GM21723 (cell line): Measurements from ENCODE around the gene TMEM256.

Source experiments
- ATAC-seq: cut with Tn5 transposase; IDR thresholded peaks from one replicate; pipeline ENCODE4 v1.9.1; 2021; ENCODE audit warnings: mild to moderate bottlenecking, moderate library complexity; ENCODE audit not compliant: unreplicated experiment

Gene TMEM256

DNA sequence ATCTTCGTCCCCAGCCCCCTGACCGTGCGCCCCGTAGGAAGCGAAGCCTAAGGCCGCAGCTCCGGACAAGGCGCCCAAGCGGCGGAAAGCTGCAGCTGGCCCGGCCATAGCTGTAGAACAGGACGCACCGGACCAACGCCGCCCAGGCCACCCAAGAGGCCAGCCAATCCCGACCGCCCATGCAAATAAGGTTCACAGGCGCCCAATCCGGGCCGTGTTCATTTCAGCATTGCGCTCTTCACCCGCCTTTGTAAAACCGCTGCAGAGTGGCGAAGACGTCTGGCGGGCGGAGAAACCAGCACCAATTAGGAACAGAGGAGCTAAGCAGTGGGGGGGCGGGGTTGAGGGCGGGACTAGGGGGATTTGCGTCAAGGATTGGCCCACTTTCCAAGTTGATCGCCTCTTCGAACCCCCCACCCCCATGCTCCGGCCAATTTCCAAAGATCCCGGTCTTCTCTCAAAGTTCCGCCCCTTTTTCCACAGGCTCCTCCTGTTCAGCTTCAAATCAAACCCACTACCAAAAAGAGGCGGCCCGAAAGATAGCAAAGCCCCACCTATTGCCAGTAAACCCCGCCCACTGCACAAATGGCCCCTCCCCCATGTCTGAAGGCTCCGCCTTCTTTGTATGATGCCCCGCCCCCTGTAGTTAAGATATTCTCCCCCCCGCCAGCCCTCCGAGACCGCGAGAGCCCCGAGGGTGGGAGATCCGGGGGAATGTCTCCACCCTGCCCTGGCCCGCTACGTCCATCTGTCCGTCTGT is at the start of gene TMEM256:
TSS of gene TMEM256 (minus strand) at position 121 of the 760 bp plus-strand sequence. CDS start at position 108, 13 bp downstream.
- ATAC-seq: peak; percentile 91

DNA sequence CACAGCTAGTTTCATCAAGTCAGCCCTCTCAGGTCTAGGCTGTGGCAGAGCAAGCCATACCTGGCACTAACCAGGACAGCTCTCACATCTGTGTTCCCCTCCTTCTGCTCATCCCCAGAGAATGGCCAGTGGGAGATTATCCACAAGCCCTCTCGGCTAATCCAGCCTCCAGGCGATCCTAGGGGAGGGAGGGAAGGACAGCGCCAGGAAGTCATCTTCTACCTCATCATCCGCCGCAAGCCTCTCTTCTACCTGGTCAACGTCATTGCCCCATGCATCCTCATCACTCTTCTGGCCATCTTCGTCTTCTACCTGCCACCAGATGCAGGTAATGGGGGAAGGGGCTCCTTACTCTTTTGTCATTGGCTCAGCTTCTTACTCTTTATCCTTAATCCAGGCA is 44.6 kb upstream of the TMEM256 start:
- ATAC-seq: no peak

DNA sequence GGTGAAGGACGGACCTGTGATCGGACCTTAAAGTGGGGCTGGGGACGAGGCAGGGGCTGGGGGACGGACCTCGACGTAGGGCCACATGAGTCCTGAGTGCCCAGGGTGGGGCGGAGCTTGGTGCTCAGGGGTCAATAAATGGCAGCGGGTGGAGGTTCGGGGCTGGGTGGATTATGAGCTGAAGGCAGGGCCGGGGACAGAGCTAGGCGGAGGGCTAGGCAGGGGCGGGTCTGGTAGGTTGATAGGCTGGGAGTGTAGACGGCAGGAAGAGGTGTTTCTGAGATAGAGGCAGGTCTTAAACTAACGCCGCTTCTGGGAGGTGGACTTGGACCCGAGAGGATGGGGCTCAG is 41.7 kb upstream of the TMEM256 start:
- ATAC-seq: no peak

DNA sequence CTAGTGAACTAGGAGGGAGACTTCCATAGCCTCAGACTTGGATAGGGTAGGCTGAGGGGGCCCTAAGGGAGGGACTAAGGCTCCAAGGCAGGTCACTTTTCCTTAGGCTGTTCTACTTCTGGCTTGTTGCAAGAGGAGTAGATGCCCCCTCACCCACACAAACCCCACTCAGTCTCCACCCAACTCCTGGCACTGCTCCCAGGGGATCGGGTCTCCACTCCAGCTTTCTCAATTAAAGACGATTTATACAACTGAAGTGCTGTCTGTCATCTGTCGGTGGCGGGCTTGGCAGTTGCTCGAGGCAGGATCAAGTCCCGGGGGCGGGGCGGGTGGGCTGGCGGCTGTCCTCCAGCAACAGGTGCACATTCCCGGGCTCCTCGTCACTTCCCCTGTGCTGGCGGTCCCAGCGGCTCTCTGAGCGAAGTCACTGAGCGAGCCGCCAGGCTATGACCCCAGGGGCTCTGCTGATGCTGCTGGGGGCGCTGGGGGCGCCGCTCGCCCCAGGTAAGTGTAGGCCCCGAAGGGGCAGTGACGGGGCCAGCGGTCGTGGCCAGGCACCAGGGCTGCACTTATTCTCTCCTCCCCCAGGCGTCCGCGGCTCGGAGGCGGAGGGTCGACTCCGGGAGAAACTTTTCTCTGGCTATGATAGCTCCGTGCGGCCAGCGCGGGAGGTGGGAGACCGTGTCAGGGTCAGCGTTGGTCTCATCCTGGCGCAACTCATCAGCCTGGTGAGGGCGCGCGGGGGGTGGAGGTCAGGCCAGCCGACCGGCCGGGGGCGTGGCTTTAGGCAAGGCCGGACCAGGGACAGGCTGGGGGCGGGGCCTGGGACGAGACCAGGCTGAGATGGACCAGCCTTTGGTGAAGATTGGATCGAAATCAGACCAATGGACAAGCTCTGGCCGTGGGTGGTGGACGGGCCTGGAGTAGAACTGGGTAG is 41.1 kb upstream of the TMEM256 start, which contains the start of gene CHRNB1:
TSS of gene CHRNB1 (plus strand) at position 380 of the 937 bp plus-strand sequence. CDS start at position 447, 67 bp downstream.
- no peak for ATAC-seq

DNA sequence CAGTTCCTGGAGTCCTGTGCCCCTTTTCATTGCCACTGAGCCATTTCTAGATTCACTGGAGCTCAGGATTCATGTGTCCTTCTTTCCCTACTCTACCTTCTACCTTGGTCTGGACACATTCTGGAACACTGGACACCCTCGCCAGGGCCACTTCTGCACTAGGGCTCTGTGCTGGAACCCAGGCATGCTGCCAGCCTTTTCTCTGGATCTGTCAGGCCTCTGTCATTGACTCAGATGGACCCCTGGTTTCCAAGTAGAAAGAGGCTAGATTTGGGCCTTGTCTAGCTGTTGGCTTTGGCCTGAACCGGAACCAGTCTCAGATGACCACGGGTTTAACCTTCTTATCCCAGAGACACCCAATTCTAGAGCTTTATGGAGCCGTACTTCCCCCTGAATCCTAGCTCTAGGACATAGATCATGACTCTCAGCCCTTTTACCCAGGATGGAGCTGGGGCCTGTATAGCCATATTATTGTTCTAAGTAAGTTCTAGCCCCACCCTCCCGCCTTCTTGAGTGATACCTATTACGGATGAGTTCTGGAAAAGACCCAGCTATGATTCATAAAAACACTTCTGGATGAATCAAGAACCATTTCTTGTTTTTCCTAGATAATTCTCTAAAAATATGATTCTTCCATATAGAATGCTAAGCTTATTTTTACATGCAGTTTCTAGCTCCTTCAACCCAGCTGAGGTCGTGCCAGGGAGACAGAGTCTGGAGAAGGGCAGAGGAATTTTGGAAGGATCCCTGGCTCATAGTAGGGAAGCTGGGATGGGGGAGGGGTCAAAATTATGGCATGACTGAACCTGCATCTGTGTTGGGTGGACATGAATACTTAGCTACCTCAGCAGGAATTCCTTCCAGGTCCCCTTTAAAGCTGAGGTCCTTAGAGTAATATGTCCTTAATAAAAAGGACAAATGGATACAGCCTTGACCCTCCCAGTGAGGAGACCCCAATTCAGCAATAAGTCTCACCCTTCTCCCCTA is 39.9 kb upstream of the TMEM256 start:
- no peak for ATAC-seq

DNA sequence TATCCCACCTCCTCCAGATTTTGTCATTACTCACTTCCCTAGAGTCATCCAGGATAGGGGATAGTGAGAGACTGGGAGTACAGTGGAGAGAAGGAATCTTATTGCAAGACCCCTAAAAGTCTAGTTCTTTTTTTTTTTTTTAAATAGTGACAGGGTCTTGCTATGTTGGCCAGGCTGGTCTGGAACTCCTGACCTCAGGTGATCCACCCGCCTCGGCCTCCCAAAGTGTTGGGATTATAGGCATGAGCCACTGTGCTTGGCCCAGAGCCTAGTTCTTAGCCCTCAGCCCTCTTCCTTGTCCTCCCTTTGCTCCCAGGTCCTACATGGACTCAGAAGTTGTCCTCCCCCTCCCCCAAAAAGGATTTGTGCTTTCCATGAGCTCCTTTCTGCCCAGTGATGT is 38.2 kb upstream of the TMEM256 start:
- ATAC-seq: no peak

DNA sequence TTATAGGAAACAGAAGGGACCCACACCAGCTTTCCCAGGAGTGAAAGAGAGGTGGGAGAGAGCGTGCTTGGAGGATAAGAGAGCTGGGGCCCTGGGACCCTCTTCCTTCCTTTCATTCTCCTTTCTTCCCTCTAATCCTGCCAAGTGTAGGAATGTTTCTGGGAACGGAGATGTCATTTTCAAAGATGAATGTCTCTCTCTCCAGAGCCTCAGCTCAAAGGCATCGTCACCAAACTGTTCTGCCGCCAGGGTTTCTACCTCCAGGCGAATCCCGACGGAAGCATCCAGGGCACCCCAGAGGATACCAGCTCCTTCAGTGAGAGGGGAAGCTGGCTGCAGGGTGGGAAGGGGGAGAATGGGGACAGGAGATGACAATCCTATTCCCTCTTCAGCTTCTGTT is 37.4 kb upstream of the TMEM256 start:
- ATAC-seq: no peak

DNA sequence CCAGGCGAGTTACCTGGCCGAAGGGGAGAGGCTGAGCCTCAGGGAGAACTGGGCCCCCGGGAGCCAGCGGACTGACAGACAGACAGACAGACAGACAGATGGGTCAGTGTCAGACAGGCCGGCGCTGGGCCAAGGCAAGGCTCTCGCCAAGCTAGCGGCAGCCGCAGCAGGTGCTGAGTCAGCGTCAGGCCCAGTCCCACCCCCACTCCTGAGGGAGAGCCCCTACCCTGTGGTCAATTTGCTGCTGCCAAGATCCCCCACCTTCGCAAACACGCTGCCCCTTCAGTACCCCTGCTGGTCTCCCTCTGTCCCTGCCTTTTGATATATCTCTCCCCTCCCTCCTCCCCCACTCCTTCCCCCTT is 36.9 kb upstream of the TMEM256 start:
- ATAC-seq: no peak

DNA sequence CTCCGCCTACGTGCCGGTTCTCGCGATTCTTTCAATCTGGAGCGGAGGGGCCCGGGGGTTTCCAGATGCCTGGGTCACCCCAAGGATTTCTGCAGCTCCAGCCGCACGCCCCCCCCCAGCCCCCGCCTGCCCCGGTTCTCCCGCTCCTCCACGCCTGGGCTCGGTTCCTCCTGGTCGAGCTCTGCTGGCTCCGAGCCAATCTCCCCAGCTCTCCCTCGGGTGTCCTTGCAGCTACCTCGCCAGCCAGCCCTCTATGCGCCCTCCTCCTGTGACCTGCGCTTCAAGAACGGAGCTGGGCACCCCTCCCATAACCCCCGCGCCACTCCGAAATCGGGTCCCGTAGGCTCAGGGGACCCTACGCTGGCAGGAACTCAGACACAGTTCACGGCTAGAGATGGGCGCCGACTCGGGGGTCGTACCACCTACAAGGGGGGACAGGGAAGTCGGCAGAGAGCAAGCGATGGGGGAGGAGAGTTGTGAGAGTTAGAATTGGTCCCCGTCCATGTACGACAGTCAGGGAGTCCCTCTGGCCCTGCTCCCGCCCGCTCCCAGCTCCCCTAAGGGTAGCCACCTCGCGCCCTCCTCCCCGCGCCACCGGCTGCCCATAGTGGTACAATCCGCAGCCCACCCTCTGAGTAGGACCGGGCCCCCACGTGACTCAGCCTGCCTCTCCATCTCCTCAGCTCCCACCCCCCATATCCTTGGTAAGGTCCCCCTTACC is 36.4 kb upstream of the TMEM256 start:
- ATAC-seq: no peak

DNA sequence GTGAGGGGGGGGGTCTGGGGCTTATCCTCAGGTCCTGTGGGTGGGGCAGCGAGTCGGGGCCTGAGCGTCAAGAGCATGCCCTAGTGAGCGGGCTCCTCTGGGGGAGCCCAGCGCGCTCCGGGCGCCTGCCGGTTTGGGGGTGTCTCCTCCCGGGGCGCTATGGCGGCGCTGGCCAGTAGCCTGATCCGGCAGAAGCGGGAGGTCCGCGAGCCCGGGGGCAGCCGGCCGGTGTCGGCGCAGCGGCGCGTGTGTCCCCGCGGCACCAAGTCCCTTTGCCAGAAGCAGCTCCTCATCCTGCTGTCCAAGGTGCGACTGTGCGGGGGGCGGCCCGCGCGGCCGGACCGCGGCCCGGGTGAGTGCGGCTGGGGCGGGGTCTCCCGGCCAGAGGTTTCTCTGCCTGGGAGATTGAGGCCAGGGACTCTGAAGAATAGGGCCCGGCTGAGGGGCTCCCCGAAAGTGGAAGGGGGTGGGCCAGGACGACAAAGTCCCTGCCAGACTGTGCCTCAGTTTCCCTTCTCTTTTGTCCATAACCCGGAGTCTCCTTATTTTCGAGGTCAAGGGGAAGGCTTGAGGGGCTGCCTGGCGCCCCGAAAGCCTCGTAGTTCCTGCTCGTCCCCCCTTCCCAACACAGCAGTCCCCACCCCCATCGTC is 35.7 kb upstream of the TMEM256 start, which contains the start of gene FGF11:
TSS of gene FGF11 (plus strand) at position 51 of the 651 bp plus-strand sequence. CDS start at position 160, 109 bp downstream.
- no peak for ATAC-seq

DNA sequence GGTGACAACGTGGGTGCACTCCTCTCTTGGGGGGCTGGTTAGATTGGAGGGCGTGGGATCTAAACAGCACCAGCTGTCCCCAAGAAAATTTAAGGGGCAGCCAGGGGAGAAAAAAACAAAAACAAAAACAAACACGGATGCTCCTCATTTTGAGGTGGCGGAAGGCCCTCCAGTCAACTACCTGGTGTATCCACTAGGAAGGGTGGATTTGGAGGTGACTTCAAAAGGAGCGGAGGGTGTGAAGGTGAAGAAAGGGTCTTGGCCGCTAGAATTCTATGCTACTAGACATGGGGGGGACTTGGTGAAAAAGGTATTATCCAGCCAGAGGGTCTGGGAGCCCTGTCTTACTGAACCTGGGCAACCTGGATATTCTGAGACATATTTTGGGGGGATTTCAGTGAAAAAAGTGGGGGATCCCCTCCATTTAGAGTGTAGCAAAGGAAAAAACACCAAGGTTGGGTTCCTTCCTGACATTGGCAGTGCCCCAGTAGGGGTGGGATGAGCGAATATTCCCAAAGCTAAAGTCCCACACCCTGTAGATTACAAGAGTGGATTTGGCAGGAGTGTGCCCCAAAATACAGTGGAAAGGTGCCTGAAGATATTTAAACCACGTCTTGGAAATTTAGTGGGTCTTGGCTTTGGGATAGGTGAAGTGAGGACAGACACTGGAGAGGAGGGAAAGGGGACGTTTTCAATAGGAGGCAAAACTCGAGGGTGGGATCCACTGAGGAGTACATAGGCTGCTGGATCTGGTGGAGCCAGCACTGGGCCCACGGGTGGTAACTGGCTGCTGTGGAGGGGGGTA is 35.0 kb upstream of the TMEM256 start:
- ATAC-seq: no peak

DNA sequence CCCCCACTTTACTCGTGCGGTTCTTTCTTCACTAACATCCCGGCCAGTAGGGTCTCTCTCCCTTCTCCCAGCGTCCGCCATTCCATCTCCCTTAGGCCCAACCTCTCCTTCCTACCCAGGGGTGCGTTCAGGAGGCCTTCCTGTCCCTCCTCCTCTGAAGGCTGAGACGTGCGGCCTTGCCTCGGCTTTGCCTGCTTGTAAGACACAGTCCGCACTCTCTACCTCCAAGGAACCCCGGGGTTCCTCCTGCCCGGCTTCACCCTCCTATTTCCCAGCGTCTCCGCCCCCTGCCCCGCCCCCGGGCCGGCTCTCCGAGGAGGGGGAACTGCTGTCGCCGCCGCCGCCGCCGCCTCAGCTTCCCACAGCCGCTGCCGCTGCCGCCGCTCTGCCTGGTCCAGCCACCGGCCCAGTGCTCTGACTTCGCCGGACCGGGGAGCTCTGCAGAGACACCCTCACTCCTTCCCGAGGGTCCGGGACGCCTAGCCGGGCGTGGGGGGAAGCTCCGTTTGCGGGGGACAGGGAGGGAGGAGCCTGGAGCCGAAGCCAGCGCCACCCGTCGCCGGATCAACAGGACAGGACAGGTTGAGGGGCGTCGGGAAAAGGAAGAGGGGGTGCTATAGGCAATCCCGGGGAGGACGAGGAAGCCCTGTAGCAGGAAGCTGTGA is 34.2 kb upstream of the TMEM256 start:
- ATAC-seq: no peak

DNA sequence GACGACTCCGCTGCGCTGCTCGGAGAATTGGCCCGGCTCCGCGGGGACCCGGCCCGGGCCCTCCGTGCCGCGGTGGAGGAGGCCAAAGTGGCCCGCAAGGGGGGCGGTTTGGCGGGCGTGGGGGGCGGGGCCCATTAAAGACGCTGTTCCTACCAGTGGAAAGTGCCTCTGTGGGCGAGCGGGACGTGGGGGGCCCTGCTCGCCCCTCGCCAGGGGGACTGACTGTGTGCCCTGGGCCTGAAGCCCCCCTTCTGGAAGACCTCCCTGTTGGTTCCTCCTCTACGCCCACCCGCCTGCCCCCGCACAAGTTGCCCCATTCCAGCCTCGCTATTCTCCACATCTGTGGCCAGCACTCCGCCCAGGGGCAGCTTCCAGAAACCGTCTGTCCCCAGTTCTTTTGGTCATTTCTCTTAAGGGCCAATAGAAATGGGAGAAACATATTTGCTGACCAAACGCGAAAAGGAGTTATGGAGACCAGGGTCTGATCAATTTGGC is 33.5 kb upstream of the TMEM256 start:
- ATAC-seq: no peak

DNA sequence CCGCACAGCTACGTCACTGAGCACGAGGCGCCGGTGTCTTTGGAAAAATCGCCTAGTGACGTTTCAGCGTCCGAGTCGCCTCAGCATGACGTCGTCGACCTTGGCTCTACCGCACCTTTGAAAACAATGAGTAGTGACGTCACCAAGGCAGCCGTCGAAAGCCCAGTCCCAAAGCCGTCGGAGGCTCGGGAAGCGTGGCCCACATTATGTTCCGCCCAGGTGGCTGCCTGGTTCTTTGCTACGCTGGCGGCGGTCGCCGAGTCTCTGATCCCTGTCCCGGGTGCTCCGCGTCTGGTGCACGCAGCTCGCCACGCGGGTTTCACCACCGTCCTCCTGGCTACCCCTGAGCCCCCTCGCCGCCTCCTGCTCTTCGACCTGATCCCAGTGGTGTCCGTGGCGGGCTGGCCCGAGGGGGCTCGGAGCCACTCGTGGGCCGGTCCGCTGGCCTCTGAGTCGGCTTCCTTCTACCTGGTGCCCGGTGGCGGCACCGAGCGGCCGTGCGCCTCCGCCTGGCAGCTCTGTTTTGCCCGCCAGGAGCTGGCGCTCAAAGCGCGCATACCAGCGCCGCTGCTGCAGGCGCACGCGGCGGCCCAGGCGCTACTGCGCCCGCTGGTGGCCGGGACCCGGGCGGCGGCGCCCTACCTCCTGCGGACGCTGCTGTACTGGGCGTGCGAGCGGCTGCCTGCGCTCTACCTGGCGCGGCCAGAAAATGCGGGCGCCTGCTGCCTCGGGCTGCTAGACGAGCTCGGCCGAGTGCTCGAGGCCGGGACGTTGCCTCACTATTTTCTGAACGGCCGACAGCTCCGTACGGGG is 32.9 kb upstream of the TMEM256 start:
- no peak for ATAC-seq

DNA sequence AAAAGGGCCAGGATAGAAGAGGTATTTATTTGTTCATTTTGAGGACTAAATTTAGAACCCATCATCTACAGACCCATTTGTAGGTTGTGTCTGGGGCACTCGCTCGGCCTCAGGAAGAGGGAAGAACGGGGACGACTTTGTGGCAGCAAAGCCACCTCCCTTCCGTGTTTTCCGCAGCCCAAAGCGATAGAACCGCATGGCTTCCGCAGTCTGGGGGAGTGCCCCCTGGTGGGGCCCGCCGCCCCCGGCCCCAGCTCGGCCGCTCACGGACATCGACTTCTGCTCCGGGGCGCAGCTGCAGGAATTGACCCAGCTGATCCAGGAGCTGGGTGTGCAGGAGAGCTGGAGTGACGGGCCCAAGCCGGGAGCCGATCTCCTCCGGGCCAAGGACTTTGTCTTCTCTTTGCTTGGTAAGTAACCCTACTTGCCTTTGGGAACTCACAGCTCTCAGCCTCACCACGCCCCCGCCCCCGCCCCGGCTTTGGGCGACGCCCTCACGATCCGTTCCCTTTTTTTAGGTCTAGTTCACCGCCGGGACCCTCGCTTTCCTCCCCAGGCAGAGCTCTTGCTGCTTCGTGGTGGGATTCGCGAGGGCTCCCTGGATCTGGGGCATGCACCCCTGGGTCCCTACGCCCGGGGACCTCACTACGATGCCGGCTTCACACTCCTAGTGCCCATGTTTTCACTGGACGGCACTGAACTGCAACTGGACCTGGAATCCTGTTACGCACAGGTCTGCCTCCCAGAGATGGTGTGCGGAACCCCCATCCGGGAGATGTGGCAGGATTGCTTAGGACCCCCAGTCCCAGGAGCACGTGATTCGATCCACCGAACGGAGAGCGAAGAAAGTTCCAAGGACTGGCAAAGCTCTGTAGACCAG is 32.0 kb upstream of the TMEM256 start:
- ATAC-seq: peak; percentile 19

DNA sequence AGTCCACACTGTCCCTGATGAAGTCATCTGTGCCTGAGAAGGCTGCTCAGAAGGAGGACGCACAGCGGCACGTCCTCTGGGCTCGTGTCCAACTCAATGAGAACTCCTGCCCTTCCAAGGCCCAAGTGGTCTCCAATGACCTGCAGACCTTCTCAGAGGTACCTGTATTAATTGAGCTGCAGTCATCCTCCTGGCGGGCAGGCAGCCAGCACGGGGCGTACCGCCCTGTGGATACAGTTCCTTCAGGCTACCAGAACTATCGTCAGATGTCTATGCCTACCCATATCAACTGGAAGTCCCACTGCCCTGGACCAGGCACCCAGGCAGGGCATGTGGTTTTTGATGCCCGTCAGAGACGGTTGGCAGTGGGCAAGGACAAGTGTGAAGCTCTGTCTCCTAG is 28.4 kb upstream of the TMEM256 start:
- no peak for ATAC-seq
